ENCODE data around the gene NKD2.

The NKD2 gene

DNA sequence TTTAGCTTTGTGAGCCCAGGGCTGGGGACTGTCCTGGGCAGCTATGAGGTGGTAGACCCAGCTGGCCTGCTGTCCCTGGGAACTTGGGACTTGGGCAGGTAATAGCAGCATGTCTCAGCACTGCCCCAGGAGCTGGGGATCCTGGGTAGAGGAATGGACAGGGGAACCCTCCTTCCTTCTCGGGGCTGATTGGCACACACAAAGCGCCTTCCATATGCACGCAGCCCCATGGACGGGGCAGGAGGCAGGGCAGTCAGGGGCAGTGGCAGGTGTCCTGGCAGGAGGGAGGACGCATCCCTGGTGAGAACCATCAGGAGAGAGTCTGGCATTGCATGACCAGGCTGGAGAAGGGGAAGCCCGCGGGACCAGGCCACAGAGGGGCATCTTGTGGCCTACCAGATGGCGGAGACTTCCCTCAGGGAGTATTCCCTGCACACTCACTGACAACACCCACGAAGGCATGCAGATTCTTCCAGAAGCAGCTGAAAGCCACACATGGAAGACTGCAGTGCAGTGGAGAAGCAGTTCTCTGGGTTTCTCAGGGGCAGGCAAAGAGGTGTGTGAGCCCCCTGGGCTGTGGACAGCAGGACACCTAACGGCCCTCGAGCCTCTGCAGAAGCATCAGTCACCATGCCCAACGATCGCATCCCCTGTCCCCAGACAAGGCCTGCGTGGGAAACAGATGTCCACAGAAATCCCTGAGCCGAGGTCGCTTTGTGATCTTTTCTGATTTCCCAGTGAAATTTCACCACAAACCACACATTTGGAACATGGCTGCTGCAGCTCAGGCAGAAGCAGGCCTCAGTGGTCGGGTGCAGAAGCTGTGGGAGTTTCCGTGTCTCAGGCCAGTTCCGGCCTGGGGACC, 7.0 kb upstream of the NKD2 start:
- peak; percentile 3 for DNase-seq

GRCh38 chr5:1002271-1002546, 6.4 kb upstream of the NKD2 start:
- DNase-seq, result no peak

- no peak for DNase-seq
Measured at GRCh38 chr5:1002836-1003235, 5.8 kb upstream of the NKD2 start.

- DNase-seq, result peak; percentile 7
Measured at GRCh38 chr5:1003296-1003937, 5.2 kb upstream of the NKD2 start.

GRCh38 chr5:1004461-1005248, 3.9 kb upstream of the NKD2 start:
- peak; percentile 25 for DNase-seq

- peak; percentile 4 for DNase-seq
Measured at GRCh38 chr5:1005249-1005851, 3.3 kb upstream of the NKD2 start.

DNA sequence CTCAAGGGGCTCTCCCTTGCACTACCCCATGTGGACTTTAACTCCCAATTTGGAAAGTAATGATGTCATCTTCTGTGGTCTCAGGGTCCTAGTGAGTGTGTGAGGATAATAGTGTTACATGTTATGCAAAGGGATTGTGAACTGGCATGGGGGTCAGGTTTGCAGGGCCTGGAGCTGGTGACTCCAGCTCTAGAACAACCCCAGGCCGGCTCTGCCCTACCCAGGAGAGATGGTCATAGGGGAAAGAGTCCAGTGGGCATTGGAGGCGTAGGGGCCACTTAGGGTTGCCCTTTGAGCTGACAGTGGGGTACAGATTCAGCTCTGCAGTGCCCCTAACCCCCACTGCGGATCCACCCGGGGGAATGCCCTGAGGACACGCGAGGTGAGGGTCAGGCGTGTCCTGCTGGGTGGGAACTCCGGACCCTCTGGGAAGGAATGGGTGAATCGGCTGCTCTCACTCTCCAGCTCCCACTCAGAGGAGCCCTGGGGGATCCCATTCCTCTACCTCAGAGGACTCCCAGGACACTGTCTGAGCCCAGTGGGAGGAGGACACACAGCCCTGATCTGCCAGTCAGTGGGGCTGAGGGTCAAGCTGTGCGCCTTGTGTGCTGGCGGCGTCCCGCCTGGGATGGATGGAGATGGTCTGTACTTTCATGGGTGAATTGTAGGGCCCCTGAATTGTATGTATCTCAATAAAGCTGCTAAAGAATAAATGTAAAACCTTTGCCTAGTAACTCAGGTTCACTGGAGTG, 2.5 kb upstream of the NKD2 start:
- DNase-seq, result no peak

GRCh38 chr5:1006656-1007071, 1.9 kb upstream of the NKD2 start:
- no peak for DNase-seq

- no peak for DNase-seq
Measured at GRCh38 chr5:1007221-1007680, 1.4 kb upstream of the NKD2 start.

DNA sequence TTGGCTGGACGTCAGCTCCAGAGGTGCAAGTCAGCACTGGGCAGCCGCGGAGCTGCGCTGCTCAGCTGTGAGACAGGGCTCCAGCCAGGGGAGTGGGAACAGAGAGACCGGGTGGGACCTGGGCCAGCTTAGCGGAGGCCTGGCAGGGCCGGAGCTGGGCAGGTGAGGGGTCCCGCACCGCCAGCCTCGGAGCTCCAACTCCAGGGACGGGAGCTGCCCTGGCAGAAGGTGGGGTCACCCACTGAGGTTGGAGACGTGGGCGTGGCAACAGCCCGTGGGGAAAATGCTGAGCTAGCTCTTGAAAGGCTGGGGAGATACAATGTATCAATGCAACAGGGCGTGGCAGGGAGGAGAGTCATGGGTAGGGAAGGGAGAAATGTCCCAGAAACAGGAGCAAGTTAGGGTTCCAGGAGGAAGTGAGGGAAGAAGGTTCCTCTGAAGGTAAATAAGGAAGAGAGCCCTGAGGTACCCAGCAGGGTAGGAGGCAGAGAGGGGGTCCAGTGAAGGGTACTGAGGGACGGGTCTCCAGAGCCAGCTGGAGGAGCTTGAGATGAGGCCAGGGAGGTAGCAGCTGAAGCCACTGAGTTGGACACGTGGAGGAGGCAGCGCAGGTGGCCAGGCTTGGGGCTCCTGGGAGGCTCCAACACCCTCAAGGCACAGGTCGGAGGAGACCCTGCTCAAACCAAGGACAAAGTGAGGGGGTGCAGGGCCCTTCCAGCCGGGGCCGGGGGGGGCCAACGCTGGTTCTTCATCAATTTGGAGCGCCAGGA, 736 bp upstream of the NKD2 start:
- no peak for DNase-seq

GRCh38 chr5:1009359-1010180, 968 bp downstream of the NKD2 start:
- DNase-seq, result no peak

DNA sequence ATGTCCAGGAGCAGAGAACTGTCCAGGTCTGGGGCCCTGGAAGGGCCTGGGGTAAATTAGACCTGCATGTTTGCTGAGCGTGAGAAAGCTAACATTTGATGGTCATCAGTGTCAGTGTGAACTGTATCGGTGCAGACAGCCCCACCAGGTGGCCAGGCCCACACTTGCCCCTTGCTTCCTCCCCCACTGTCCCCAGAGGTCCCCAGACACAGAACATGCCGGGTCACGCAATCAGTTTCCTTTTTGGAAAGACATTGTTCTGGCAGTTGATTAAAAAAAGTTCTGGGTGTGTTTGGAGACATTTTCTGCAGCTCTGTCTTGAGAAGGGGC, 1.5 kb downstream of the NKD2 start:
- no peak for DNase-seq

DNA sequence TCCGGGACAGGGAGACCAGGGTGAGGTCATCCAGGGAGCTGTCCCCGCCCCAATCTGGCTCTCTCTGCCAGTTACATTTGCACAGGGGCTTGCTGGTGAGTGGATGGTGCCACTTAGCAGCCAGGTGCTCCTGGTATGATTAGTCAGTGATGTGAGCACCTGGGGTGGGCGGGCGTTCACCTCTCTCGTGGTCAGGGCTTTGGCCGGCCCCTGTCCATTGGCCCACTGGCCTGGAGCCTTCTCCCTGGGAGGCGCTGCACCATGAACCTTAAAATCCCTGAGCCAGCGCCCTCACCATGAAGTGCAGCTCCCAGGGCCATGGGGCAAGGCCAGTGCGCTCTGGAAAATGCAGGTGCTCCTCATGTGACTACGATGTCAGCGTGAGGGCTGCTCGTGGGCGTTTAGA, 2.0 kb downstream of the NKD2 start:
- DNase-seq, result no peak

DNA sequence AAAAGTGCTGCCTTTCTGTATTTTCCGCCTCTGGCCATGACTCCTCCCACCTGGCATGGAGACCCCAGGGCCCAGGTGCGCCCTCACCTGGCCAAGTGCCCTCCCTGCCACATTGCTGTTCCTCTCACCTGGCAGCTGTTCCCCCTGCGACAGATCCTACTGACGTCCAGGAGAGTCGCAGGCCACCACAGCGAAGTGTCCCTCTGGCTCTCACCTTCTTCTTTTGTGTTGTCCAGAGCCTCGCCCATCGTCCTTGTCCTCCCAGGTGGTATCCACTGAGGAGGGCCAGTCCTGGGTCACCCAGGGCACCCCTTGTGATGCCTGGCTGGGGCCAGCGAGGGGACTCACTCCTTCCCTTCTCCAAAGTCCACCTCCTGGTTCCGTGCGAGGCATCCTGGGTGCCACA, 2.6 kb downstream of the NKD2 start:
- DNase-seq, result no peak

GRCh38 chr5:1011741-1012312, 3.2 kb downstream of the NKD2 start:
- no peak for DNase-seq

- no peak for DNase-seq
Measured at GRCh38 chr5:1012313-1012841, 3.8 kb downstream of the NKD2 start.

GRCh38 chr5:1012900-1013237, 4.3 kb downstream of the NKD2 start:
- no peak for DNase-seq

- DNase-seq, result no peak
Measured at GRCh38 chr5:1013238-1013947, 4.8 kb downstream of the NKD2 start.

DNA sequence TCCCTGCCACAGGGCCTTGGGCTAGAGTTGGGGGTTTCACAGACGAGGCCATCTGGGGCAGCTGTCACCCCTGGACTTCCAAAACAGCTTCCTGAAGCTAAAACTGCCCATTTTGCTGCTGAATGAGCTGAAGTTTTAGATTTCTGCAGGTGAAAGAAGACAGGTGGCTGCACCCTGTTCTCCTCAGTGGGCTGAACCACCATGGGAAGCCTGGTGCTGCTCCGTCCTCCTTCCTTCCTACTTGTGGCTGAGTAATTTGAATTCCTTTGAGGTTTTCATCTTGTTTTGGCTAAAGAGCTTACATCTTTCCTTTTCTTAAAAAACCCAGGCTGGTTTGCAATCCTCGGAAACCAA, 5.3 kb downstream of the NKD2 start:
- no peak for DNase-seq

- DNase-seq, result no peak
Measured at GRCh38 chr5:1014346-1014745, 5.7 kb downstream of the NKD2 start.
